ENCODE data around the gene PDZRN3. TPM values are rescaled to one million over a fixed set of nuclear protein-coding genes. Genes with fewer than 3 reads are reported as not detected.

PDZRN3 gene
- total RNA-seq, 1 donor from 2014 or later: 130 TPM

DNA sequence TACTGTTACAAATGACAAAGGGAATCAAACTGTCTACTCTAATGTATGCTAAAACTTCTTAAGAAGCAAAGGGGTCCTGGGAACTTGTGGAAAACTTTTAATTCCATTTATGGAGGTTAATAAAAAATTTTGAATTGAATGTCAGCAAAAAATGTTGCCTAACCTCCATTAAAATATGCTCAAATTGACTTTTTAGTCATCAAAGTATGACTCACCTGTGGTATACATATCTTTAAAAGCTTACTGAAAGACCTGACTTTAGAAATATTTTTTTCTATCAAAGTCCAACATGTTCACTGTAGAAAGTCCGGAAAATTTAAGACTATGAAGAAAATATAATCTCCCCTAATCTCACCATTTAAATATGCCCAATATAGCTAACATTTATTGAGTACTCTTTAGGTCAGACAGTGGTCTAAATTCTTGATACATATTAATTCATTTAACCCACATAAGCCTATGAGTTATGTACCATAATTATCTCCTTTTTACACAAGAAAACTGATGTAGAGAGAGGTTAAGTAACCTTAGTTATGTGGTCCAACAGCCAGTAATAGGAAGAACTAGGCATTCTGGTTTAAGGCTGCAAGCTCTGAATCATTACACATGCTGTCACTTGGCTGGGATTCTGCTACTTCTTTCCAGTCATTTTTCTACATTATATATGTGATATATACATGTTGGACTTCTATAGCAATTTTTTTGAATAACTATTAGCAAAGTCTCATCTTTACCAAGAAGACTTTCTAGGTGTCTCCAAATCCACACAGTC is 83.6 kb downstream of the PDZRN3 start:
- intact Hi-C loops (cut with DNase I): no loop called here
- ATAC-seq (no peak), DNase-seq (ENCODE audit: missing footprints) (no peak)

DNA sequence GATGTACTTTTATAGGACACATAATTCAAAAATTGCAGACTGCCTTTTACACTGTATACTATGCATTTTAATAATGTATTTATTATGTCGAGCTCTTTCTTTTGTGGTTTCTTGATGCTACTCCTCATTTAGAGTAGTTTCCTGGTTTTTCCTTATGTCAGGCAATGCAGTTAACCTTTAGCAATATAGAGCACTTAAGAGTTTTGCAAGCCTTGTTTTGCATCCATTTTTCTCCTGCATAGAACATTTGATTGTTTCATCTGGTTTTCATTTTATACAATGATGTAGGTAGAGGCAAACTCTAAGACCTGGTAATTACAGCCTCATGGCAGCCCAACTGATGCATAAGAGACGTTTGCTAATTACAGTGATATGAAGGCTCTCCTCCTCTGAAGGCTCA is 86.3 kb downstream of the PDZRN3 start:
- no peak for DNase-seq (ENCODE audit: missing footprints)
- intact Hi-C loops (cut with DNase I): no loop called here
- no peak for ATAC-seq

DNA sequence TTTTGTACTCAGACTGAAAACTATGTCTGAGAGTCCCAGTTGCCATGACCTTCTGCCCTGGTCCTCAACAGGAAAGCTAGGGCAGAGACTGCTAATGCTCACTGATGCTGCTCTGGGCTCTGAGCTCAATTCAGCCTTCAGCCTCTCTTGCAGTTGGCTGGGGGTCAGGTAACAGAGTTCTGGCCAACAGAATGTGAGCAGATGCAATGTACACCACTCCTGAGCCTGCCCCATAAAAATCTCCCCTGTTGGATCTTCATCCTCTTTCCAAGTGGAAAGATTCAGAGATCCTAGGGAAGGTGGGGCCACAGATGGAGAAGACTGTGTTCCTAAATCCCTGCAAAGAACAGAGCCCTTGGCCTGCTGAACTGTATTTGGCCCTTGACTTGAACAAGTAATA is 87.8 kb downstream of the PDZRN3 start:
- intact Hi-C loops (cut with DNase I): no loop called here
- DNase-seq (ENCODE audit: missing footprints): no peak
- ATAC-seq: peak; percentile 52

DNA sequence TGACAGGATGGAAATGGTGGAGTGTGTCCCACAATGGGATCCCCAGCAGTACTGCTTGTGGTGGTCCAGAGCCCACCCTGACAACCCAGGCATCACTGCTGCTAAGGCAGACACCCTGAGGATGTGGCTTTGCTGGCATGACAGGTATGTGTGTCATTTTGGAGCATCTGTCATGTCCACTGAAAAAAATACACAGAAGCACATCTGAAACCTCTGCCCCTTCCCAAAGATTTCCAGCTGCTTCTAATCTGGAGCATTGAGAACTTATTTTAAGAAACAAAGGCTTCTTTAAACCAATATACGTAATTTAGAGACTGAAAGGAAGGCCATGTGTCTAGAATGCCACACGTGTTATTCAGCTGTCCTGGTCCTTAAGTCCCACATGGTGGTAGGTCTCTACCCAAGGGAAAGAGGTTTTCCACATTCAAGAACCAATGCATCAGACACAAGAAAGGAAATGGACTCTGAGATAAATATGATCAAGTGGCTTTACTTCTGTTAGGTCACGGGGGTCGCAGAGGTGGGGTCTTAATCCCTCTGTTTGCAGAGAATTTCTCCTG is 88.3 kb downstream of the PDZRN3 start:
- intact Hi-C loops (cut with DNase I): no loop called here
- ATAC-seq: no peak
- no peak for DNase-seq (ENCODE audit: missing footprints)

DNA sequence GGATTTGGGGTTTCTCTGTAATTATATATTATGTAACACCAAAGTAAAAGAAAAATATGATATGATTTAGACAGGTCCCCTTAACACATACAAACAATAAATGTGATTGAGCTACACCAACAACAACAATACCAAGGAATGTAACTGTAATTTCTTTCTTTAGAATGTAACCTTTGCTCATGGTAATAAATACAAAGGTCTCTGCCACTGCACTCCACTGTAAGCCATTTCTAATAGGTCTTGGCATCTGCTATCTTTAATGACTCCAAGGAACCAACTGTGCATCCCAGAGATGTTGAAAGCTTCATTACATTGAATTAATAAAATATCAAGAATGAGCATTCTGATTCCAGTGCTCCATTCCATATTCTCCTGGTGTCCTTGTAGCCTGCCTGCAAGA is 88.8 kb downstream of the PDZRN3 start:
- intact Hi-C loops (cut with DNase I): no loop called here
- ATAC-seq (no peak), DNase-seq (ENCODE audit: missing footprints) (no peak)

DNA sequence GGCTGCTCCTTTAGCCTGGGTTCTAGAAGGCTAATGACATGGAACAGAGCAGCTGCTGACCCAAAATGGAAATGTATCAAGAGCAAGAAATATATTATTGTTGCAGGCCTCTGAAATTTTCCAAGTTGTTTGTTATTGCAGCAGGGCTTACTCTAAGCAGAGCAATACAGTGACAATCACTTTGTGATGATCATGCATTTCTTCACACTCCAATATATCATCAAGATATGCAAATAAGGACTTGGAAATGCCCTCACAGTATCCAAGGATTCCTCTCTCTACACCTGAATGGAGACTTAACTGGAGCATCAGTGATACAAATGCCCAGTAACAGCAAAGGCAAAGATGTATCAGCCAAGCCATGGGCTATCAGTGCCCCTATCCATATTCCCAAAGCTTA is 89.6 kb downstream of the PDZRN3 start:
- intact Hi-C loops (cut with DNase I): no loop called here
- ATAC-seq (no peak), DNase-seq (ENCODE audit: missing footprints) (no peak)

DNA sequence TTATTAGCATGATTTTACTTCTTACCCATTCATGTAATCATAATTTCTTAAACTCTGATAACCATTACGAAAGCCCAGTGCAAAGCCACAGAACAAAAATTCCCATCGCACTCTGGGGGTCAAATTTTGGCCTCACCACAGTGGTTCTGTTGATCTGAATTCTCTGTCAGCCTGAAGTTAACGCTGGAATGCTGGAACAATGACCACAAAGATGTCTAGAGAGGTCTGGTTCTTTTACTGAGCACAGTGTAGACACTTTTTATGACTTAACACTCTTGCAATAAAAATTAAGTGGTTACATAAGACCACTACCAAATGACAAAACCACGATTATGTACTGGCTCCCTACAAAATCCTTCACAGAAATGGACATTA is 94.7 kb downstream of the PDZRN3 start:
- ATAC-seq (peak; percentile 45), DNase-seq (ENCODE audit: missing footprints) (no peak)
- intact Hi-C loops (cut with DNase I): no loop called here

DNA sequence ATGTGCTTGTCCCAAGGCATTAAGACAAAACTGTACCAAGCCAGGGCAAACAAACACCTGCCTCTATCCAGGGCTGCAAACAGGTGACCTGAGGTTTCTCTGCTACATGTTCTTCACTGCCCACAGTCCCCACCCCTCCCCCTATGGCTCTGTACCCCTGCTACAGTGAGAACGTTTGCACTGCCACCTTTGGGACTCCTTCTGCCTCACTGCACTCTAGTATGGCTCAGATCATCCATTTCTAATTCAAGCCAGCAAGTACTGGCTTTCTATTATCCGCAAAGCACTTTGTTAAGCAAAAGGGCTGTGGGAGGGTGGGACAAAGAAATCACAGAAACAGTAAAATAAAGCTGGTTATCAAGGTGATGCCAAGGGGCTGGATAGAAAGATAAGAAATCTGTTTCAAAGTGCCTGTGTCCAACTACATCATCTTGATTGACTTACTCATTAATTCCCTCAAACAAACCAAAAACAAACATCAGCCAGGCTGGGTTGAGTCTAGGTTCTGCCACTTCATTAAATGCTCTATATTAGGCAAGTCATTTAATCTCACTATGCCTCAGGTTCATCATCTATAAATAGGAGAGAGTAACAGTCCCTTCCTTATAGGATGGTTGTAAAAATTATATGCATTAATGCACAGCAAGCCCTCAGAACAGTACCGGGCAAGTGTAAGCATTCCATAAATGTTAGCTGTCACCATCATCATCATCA is 95.3 kb downstream of the PDZRN3 start:
- no peak for DNase-seq (ENCODE audit: missing footprints)
- intact Hi-C loops (cut with DNase I): no loop called here
- ATAC-seq: peak; percentile 37

DNA sequence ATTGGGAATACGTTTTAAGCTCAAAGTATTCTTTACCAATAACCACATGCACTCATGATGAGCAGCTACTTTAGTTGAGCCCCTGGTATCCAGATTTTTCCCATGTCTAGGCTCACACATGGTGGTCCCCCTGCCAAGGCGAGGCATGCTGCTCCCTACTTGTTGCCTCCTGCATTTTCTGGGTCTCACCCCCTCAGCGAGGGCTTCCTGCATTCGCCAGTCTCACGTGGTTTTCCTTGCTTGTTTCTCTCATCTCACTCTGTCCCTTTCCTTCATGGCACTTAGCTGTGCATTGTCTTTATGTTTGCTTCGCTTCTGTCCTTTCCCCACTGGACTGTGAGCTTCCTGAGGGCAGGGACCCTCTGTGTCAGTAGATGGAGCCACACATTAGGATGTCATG is 99.2 kb downstream of the PDZRN3 start:
- DNase-seq (ENCODE audit: missing footprints) (no peak), ATAC-seq (no peak)
- intact Hi-C loops (cut with DNase I): no loop called here

DNA sequence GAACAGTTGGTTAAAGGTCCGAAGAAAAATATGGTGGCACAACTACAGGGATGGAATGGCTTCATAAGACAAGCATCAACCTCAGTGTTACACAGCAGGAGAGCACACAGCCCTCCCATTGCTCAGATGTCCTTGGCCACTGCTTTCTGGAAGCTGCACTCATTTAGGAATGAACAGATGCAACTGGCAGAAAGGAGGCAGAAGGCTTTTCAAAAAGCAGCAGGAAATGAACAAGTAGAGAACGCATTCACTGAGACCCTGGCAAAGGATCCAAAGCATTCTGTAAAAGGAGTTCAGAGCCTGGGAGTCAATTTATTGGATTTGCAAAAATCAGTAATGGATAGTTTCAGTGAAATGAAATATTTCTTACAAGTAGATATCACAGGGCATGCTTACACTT is 101.1 kb downstream of the PDZRN3 start:
- intact Hi-C loops (cut with DNase I): no loop called here
- no peak for DNase-seq (ENCODE audit: missing footprints)
- ATAC-seq: no peak

DNA sequence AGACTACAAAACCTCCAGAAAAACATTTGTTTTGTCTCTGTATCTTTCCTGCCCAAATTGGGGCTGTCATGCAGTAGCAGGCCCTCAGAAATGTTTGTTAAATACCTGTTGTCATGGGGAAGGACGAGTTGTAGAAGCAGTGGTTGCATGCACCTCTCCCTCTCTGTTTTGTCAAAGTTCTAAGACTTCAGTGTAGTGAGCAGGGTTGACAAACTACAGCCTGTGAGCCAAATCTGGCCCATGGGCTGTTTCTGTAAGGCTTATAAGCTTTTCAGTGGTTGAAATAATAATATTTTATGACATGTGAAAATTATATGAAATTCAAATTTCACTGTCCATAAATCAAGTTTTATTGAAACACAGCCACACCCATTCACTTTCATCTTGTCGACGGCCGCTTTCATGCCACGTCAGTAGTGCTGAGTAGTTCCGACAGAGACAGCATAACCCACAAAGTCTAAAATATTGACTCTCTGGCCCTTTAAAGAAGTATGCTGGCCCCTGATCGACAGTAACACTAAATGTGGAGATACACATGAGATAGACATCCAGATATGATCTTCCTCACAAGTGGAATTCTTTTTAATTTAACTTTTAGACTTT is 102.9 kb downstream of the PDZRN3 start:
- intact Hi-C loops (cut with DNase I): no loop called here
- no peak for ATAC-seq

DNA sequence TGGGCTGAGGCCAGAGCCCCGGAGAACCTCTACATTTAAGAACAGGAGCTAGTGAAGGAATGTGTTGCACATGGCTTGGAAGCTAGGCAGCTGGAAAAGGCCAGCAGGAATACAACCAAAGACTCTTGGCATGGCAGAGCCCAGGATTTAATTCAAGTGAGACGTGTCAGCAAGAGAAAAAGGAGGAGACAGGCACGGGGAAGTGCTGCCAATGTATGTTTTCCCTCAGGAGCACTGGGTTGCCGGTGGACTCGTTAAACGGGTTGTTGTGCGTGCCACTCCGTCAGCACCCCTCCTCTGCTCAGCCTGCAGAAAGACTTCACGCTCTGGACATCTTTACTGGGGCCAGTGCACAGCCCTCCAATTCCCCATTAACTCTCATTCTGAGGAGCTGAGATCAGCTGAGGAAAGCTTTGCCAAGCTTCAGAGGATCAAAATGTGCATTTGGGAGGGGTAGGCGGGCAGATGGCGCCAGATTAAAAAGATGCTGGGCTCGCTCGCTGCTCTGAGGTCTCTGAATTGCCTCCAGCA is 103.7 kb downstream of the PDZRN3 start:
- DNase-seq (ENCODE audit: missing footprints) (no peak), ATAC-seq (peak; percentile 78)
- intact Hi-C loops (cut with DNase I): no loop called here

More for the DNA sequence above, 102.9 kb downstream of the PDZRN3 start:
- no peak for DNase-seq (ENCODE audit: missing footprints)

DNA sequence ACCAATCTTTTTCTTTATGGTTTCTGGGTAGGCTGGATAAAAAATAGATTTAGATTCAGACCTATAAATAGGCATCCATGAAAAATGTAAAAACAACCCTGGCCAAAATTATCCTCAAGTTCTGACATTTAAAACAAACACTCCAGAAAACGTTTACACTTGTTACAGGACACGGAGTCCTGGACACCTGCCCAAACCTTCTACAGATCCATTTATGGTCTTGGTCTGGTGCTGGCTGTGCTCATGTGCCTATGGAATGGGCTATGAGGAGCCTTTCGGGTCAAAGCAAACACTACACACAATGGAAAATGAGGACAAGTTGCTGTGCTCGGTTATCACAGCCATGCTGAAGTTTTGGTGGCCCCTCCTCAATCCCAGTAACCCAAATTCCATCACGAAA is 108.1 kb downstream of the PDZRN3 start:
- DNase-seq (ENCODE audit: missing footprints) (no peak), ATAC-seq (peak; percentile 37)
- intact Hi-C loops (cut with DNase I): loop anchor here (5.0 kb wide), 1 partner anchor 41 kb away; no protein-coding TSS in a partner anchor

DNA sequence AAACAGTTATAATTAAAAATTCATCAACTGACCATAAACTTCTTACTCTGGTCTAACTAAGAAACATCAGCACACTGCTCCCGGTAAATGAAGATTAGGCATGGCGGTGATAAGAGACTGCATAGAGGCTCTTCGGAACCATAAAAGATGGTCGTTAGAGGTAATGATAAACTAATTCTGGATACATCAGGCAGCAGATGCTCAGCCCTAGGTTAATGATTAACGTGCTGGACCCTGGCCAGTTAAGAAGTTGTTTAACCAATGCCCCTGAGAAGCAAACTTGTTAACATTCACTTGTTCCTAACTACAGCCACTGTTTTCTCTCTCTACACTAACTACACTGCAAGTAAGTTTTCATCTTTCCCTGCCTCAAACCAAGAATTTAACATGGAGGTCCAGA is 111.5 kb downstream of the PDZRN3 start:
- DNase-seq (ENCODE audit: missing footprints) (no peak), ATAC-seq (no peak)
- intact Hi-C loops (cut with DNase I): no loop called here

DNA sequence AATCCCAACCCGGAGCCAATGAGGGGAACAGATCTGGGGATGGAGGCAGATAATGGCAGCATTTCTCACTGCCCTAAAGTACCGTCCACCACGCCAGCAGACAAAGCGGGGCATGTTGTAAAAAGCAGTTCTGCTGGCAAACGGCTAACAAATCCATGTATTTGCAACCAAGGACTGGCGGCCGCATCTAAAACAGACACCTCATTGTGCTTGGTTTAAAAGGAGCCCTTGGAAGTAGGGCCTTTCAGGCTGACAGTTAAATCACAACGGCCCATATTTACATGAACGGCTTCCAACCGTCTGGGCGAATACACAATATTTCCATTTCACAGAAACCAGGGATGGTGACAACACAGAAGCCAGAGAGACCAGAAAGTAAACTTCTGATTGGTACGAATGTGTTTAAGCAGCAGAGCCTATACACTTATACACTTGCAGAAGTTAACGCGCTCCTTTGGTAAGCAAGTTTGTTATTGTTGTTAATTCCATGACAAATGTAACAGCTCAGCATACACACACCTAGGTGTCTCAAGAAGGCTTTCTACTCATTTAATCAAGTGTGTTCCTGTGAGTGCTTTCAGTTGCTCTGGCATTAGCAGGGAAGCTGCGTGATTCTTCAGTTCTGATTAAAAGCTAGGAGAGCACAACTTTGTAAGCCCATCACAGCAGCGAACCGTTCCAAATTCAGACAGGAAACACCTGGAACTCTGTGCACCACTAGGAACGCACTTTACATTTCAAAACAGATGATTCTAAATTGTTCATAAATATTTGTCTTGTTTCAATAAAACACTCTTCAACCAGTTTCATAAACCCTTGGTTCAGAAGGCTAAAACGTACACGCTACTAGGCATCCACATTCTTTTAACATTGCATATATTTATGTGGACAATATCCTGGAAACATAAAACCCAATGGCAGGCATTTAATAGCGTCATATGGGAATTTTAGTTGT is 112.9 kb downstream of the PDZRN3 start:
- ATAC-seq (no peak), DNase-seq (ENCODE audit: missing footprints) (no peak)
- intact Hi-C loops (cut with DNase I): no loop called here

DNA sequence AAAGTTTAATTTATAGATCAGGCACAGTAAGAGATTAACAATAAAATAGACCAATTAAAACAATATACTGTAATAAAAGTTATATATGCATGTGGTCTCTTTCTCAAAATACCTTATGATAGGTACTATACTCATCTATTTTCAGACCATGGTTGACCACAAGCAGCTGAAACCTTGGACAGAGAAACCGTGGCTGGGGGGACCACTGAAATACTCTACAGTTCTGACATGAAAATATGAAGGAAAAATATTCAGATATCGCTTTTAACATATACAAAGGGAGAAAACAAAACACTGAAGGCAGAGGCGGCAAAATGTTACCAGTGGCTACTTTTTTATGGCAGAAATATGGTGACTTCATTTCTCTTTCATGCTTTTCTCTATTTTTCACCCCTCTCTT is 114.0 kb downstream of the PDZRN3 start:
- ATAC-seq (no peak), DNase-seq (ENCODE audit: missing footprints) (no peak)
- intact Hi-C loops (cut with DNase I): no loop called here

DNA sequence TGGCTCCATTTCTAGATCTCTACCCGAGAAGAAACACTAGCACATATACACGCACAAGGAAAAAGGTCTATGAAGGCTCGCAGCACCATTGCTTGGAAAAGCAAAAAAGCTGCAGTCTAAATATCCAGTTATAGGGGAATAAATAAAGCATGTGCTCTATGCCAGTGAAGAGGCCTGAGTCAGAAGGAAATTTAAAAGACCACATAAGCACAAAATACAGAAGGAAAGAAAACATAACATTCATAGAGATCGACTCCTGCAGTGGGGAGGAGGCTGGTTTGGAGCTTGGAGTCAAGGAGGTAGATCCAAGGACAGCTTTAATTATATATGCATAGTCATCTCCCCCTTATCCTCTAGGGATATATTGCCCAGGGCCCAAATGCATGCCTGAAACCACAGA is 114.4 kb downstream of the PDZRN3 start:
- intact Hi-C loops (cut with DNase I): no loop called here
- ATAC-seq: no peak
- no peak for DNase-seq (ENCODE audit: missing footprints)

DNA sequence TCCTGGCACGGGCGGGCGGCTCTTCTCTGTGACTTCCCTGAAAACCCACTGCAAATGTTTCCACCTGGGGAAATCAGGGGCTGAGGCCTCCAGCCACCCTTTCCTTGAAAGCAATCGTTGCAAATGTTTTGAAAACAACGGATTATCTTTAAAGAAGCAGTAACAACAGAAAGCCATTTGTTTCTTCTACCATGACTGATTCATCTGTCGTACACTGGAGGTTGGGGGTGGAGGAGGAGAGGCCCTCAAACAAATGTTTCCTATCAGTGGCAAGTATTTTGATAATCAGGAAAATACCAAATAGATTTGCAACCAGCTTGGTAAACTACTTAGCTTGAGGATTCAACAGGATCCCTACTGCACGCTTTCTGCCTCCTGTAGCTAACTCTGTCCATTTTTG is 114.9 kb downstream of the PDZRN3 start:
- ATAC-seq: no peak
- DNase-seq (ENCODE audit: missing footprints): no peak
- intact Hi-C loops (cut with DNase I): loop anchor here (2.0 to 10.0 kb wide), 3 partner anchors 113 to 337 kb away; no protein-coding TSS in a partner anchor

Measured in Right ventricle myocardium inferior (tissue), 1 donor.